Measurements from ENCODE around the gene LPP.

LPP gene

DNA sequence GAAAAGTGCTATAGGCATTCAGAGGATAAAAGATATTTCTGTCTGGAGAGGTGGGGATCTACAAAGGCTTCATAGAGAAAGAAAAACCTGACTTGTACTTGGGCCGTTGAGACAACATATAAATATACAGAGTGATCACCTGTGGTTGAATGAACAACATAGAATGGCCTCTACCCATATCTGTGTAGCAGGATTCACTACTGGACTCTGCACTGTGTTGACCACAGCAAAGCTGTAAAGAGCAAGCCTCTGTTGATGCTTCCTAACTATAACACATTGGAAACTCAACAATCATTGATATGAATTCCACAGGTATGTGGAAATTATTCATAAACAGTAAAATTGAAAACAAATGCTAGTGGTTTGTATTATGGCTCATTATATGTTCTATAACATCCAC, 19.1 kb upstream of the LPP start:
- TF ChIP-seq EZH2phosphoT487 (IDR thresholded peaks at IDR 0.05; ENCODE audit: low read length), result no peak
- TF ChIP-seq, protein P1, sequence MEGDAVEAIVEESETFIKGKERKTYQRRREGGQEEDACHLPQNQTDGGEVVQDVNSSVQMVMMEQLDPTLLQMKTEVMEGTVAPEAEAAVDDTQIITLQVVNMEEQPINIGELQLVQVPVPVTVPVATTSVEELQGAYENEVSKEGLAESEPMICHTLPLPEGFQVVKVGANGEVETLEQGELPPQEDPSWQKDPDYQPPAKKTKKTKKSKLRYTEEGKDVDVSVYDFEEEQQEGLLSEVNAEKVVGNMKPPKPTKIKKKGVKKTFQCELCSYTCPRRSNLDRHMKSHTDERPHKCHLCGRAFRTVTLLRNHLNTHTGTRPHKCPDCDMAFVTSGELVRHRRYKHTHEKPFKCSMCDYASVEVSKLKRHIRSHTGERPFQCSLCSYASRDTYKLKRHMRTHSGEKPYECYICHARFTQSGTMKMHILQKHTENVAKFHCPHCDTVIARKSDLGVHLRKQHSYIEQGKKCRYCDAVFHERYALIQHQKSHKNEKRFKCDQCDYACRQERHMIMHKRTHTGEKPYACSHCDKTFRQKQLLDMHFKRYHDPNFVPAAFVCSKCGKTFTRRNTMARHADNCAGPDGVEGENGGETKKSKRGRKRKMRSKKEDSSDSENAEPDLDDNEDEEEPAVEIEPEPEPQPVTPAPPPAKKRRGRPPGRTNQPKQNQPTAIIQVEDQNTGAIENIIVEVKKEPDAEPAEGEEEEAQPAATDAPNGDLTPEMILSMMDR (IDR thresholded peaks at IDR 0.05; ENCODE audit: low read length), result no peak
- no peak for TF ChIP-seq EZH2 (optimal IDR thresholded peaks at IDR 0.05; ENCODE audit: low read depth, low read length)
- Histone ChIP-seq H3K36me3 (replicated peaks; ENCODE audit: insufficient read depth, low read length) (no peaks in the 10 kb centered on the region), H3K27ac (ENCODE audit: low read length) (no peak overlapping the region), H3K27me3 (replicated peaks; ENCODE audit: insufficient read depth, low read length) (no peaks in the 10 kb centered on the region), H3K9me3 (replicated peaks; ENCODE audit: insufficient read depth, low read length) (no peaks in the 10 kb centered on the region), H3K4me1 (ENCODE audit: low read length) (no peaks in the 10 kb centered on the region), H3K4me3 (ENCODE audit: low read length) (no peak overlapping the region), H3F3A (ENCODE audit: insufficient read depth, low read length) (no peaks in the 10 kb centered on the region), H3K9me2 (replicated peaks; ENCODE audit: insufficient read depth, low read length) (no peaks in the 10 kb centered on the region), H3K4me2 (ENCODE audit: low read depth, low read length) (no peak overlapping the region), H3K79me2 (ENCODE audit: low read length) (no peaks in the 10 kb centered on the region), H3K9ac (ENCODE audit: low read length) (no peak overlapping the region), H2AFZ (ENCODE audit: low read length) (no peak overlapping the region), H4K20me1 (ENCODE audit: insufficient read depth, low read length) (no peaks in the 10 kb centered on the region)
- DNase-seq, result no peak

DNA sequence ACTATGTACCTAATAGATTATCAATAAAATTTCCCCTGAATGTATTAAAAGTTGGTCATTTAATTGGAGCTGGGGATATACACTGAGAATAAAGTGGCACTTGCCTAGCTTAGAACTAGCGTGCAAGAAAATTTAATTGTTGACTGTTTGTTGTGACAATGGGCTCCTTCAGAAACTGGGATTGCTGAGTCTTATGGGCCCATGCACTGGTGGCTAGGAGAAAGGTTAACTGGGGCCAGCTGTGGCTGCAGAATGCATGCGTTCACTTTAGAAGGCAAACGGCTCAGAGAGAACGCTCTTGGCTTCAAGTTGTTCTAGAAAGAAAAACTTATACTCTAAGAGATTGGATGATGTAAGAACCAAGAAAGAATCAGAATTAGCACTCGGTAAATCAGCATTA, 18.7 kb upstream of the LPP start:
- Histone ChIP-seq H3F3A (ENCODE audit: insufficient read depth, low read length) (no peaks in the 10 kb centered on the region), H4K20me1 (ENCODE audit: insufficient read depth, low read length) (no peaks in the 10 kb centered on the region), H3K9ac (ENCODE audit: low read length) (no peak overlapping the region), H3K79me2 (ENCODE audit: low read length) (no peaks in the 10 kb centered on the region), H3K4me3 (ENCODE audit: low read length) (no peak overlapping the region), H3K9me3 (replicated peaks; ENCODE audit: insufficient read depth, low read length) (no peaks in the 10 kb centered on the region), H2AFZ (ENCODE audit: low read length) (no peak overlapping the region), H3K27me3 (replicated peaks; ENCODE audit: insufficient read depth, low read length) (no peaks in the 10 kb centered on the region), H3K4me2 (ENCODE audit: low read depth, low read length) (no peak overlapping the region), H3K9me2 (replicated peaks; ENCODE audit: insufficient read depth, low read length) (no peaks in the 10 kb centered on the region), H3K27ac (ENCODE audit: low read length) (no peak overlapping the region), H3K36me3 (replicated peaks; ENCODE audit: insufficient read depth, low read length) (no peaks in the 10 kb centered on the region), H3K4me1 (ENCODE audit: low read length) (no peaks in the 10 kb centered on the region)
- DNase-seq, result no peak
- no peak for TF ChIP-seq EZH2phosphoT487 (IDR thresholded peaks at IDR 0.05; ENCODE audit: low read length)
- TF ChIP-seq, protein P1 (IDR thresholded peaks at IDR 0.05; ENCODE audit: low read length), result no peak
- no peak for TF ChIP-seq EZH2 (optimal IDR thresholded peaks at IDR 0.05; ENCODE audit: low read depth, low read length)

DNA sequence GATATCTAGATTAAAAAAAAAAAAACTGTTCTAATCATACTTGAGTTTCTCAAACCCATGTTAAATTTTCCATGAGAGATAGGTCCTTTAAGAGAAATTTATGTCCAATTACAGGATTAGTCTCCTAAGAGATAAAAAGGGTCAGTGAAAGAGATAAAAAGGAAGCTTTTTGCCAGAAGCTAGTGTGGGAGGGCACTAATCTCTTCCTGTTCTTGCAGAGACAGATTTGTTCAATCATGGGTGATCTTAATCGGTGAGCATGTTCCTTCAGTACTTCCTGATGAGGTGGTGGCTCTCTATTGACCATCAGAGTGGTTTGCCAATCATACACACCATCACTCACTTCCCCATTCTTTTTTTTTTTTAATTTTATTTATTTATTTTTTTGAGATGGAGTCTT, 16.9 kb upstream of the LPP start:
- no peaks in the 10 kb centered on the region for H3K4me1 ChIP-seq (ENCODE audit: low read length)
- H3K9me3 ChIP-seq (replicated peaks; ENCODE audit: insufficient read depth, low read length), result no peaks in the 10 kb centered on the region
- H3K9me2 ChIP-seq (replicated peaks; ENCODE audit: insufficient read depth, low read length), result no peaks in the 10 kb centered on the region
- no peaks in the 10 kb centered on the region for H3F3A ChIP-seq (ENCODE audit: insufficient read depth, low read length)
- no peak for TF ChIP-seq EZH2phosphoT487 (IDR thresholded peaks at IDR 0.05; ENCODE audit: low read length)
- H3K4me2 ChIP-seq (ENCODE audit: low read depth, low read length), result no peak overlapping the region
- H3K27me3 ChIP-seq (replicated peaks; ENCODE audit: insufficient read depth, low read length), result no peaks in the 10 kb centered on the region
- no peaks in the 10 kb centered on the region for H4K20me1 ChIP-seq (ENCODE audit: insufficient read depth, low read length)
- H2AFZ ChIP-seq (ENCODE audit: low read length), result no peak overlapping the region
- no peak for DNase-seq
- H3K4me3 ChIP-seq (ENCODE audit: low read length), result no peak overlapping the region
- H3K9ac ChIP-seq (ENCODE audit: low read length), result no peak overlapping the region
- H3K36me3 ChIP-seq (replicated peaks; ENCODE audit: insufficient read depth, low read length), result no peaks in the 10 kb centered on the region
- no peak overlapping the region for H3K27ac ChIP-seq (ENCODE audit: low read length)
- no peaks in the 10 kb centered on the region for H3K79me2 ChIP-seq (ENCODE audit: low read length)

DNA sequence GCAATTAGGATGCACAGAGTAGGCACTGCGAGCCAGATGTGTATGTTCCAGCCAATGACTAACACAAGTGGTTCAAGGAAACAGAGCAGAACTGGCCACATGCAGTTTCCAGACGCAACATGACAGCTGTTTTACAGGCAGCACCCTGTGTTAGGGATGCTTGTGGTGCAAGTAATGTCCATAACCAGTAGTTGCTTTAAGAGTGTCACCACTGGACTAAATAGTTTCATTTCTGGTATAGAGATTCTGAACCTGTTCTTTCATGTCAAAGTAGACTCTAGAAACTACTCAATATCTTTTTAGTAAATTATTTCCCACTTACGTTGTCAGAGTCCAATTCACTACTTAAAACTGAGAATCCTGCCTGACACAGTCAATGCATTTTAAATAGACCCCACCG, 14.5 kb upstream of the LPP start:
- no peaks in the 10 kb centered on the region for H3K9me2 ChIP-seq (replicated peaks; ENCODE audit: insufficient read depth, low read length)
- no peaks in the 10 kb centered on the region for H4K20me1 ChIP-seq (ENCODE audit: insufficient read depth, low read length)
- no peaks in the 10 kb centered on the region for H3K4me1 ChIP-seq (ENCODE audit: low read length)
- DNase-seq, result no peak
- no peaks in the 10 kb centered on the region for H3F3A ChIP-seq (ENCODE audit: insufficient read depth, low read length)
- no peak overlapping the region for H3K4me2 ChIP-seq (ENCODE audit: low read depth, low read length)
- no peak overlapping the region for H3K27ac ChIP-seq (ENCODE audit: low read length)
- no peaks in the 10 kb centered on the region for H3K9me3 ChIP-seq (replicated peaks; ENCODE audit: insufficient read depth, low read length)
- H3K4me3 ChIP-seq (ENCODE audit: low read length), result no peak overlapping the region
- no peaks in the 10 kb centered on the region for H3K36me3 ChIP-seq (replicated peaks; ENCODE audit: insufficient read depth, low read length)
- TF ChIP-seq, protein P1 (IDR thresholded peaks at IDR 0.05; ENCODE audit: low read length), result no peak
- TF ChIP-seq EZH2 (optimal IDR thresholded peaks at IDR 0.05; ENCODE audit: low read depth, low read length) (no peak), EZH2phosphoT487 (IDR thresholded peaks at IDR 0.05; ENCODE audit: low read length) (no peak)
- no peak overlapping the region for H3K9ac ChIP-seq (ENCODE audit: low read length)
- H2AFZ ChIP-seq (ENCODE audit: low read length), result no peak overlapping the region
- no peaks in the 10 kb centered on the region for H3K79me2 ChIP-seq (ENCODE audit: low read length)
- no peaks in the 10 kb centered on the region for H3K27me3 ChIP-seq (replicated peaks; ENCODE audit: insufficient read depth, low read length)

Measured in MM.1S (cell line).